GM12872 (cell line): Measurements from ENCODE around the gene NCOA7.

Experiments
- CTCF ChIP-seq: IDR thresholded peaks from 3 replicates; pipeline ENCODE4 v1.5.1; 2011; ENCODE audit warnings: low read depth, mild to moderate bottlenecking, low read length, moderate library complexity; ENCODE audit not compliant: insufficient read depth

NCOA7 gene

DNA sequence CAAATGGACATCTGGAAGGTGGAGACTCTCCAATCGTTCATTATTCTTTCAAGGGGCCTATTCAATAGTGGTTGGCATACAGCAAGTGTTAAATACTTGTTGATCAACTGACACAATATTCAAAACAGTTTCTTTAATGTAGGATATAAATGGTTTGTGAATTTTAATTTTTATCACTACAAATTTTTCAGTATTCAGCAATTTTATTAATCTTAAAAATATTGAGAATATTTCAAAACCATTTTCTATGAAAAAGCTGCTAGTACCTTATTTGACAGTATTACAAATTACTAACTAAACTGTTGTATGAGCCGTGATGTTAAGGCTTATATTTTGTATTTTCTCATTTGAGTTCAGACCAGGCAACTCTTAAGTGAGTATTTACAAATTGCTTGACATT, 32.4 kb downstream of the NCOA7 start:
- TF ChIP-seq CTCF, result no peak

DNA sequence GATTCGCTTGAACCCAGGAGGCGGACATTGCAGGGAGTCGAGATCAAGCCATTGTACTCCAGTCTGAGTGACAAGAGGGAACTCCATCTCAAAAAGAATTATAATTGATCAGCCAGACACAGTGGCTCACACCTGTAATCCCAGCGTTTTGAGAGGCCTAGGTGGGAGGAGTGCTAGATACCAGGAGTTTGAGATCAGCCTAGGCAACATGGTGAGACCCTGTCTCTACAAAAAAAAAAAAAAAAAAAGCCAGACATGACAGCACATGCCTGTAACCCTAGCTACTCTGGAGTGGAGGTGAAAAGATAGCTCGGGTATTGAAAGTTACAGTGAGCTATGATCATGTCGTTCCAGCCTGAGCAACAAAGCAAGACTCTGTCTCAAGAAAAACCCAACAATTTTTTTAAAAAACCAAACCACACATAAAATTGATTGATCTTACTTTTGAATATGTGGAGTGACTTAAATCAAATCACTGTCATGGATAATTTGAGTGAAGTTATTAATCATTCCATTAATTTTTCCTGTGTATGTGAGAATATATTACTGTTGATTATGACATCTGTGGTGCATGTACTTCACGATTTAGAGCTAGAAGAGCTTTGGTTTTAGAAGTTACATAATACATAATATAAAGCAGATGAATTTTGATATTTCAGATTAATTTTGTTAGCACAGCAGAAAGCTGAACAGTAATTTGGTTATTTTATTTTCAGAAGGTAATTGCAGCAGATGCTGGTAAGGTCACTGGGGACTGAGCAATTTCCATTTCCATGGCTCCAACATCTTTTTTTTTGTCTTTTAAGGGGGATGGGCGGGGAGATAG, 34.4 kb downstream of the NCOA7 start:
- no peak for TF ChIP-seq CTCF

GRCh38 chr6:125826695-125827463, 36.1 kb downstream of the NCOA7 start:
- no peak for TF ChIP-seq CTCF

DNA sequence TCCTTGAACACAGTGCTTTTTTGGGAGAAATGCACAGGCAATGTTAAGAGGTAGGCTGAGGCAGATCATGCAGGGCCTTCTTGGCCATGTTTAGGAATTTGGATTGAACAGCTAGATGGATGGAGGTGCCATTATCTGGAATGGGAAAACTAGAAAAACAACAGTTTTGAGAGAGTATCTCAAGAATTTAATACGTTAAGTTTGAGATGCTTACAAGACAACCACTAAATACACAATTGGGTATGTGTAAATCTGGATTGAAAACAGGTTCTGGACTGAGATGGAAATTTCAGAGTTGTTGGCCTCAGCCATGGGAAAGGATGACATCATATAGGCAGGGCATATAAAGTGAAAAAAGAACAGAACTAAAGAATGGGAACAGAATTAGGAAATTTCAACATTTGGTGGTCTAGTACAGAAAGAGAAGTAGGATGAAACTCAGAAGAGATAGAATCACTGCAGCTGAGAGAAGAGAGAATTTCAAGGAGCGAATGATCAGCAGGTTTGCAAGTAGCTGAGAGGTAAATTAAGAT, 37.1 kb downstream of the NCOA7 start:
- no peak for TF ChIP-seq CTCF

GRCh38 chr6:125828476-125829039, 37.8 kb downstream of the NCOA7 start:
- TF ChIP-seq CTCF, result no peak

DNA sequence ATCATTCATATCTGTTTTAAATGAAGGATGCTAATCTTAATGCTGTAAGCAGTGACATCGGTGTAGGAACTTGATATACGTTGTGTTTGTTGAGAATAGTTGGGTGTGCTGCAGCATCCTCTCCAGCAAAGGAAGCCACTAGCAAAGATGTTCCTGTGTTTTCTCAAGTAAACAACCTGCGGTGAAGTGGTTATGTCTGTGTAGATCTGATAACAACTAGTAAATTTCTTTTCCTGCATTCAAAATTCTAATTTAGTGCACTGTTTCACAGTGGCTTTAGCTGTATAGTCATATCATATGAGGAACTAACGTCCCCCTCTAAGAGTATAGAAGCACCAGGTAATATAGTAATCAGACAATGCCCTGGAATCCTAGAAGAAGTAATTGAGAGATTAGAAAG, 38.7 kb downstream of the NCOA7 start:
- TF ChIP-seq CTCF, result no peak

GRCh38 chr6:125831659-125832058, 40.9 kb downstream of the NCOA7 start:
- TF ChIP-seq CTCF, result no peak
